HFF-Myc (cell line): ENCODE data around the gene RBM3.
A peak's percentile ranks its signal among the peaks of the same experiment; 100 is the strongest.

ENCODE experiments used
- DNase-seq: peaks from one replicate; pipeline ENCODE4 v3.0.0-alpha.2; 2011; ENCODE audit warnings: low read depth; ENCODE audit errors: extremely low read depth
- H3K4me3 ChIP-seq: replicated peaks from 2 replicates; pipeline ENCODE4 v1.5.1; 2011; ENCODE audit warnings: low read depth, mild to moderate bottlenecking, control low read depth, low read length
- TF ChIP-seq, protein P1 (sequence below): IDR thresholded peaks from 2 replicates; pipeline ENCODE4 v1.5.1; 2012; ENCODE audit warnings: mild to moderate bottlenecking, low read depth, low read length, control low read depth; ENCODE audit errors: missing control alignments

Gene RBM3

DNA sequence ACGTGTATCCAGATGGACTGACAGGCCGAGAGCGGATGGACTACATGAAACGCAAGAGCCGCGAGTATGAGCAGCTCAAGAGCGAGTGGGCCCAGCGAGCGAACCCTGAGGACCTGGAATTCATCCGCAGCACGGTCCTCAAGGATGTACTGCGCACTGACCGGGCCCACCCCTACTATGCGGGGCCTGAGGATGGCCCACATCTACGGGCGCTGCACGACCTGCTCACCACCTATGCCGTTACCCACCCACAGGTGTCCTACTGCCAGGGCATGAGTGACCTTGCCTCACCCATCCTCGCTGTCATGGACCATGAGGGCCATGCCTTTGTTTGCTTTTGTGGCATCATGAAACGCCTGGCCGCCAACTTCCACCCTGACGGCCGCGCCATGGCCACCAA lies 14.6 kb upstream of the RBM3 start:
- no peak for DNase-seq

DNA sequence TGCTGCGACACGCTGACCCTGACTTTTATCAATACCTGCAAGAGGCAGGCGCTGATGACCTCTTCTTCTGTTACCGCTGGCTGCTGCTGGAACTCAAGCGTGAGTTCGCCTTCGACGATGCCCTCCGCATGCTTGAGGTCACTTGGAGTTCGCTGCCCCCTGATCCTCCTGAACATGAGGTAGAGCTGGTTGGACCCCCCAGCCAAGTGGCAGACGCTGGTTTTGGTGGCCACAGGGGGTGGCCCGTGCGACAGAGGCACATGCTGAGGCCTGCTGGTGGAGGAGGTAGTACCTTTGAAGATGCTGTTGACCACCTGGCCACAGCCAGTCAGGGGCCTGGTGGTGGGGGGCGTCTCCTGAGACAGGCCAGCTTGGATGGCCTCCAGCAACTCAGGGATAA lies 14.2 kb upstream of the RBM3 start:
- no peak overlapping the region for H3K4me3 ChIP-seq
- DNase-seq = no peak
- TF ChIP-seq, protein P1, sequence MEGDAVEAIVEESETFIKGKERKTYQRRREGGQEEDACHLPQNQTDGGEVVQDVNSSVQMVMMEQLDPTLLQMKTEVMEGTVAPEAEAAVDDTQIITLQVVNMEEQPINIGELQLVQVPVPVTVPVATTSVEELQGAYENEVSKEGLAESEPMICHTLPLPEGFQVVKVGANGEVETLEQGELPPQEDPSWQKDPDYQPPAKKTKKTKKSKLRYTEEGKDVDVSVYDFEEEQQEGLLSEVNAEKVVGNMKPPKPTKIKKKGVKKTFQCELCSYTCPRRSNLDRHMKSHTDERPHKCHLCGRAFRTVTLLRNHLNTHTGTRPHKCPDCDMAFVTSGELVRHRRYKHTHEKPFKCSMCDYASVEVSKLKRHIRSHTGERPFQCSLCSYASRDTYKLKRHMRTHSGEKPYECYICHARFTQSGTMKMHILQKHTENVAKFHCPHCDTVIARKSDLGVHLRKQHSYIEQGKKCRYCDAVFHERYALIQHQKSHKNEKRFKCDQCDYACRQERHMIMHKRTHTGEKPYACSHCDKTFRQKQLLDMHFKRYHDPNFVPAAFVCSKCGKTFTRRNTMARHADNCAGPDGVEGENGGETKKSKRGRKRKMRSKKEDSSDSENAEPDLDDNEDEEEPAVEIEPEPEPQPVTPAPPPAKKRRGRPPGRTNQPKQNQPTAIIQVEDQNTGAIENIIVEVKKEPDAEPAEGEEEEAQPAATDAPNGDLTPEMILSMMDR = no peak

More for the DNA sequence above, 14.6 kb upstream of the RBM3 start:
- TF ChIP-seq, protein P1 = no peak
- H3K4me3 ChIP-seq = no peak overlapping the region

DNA sequence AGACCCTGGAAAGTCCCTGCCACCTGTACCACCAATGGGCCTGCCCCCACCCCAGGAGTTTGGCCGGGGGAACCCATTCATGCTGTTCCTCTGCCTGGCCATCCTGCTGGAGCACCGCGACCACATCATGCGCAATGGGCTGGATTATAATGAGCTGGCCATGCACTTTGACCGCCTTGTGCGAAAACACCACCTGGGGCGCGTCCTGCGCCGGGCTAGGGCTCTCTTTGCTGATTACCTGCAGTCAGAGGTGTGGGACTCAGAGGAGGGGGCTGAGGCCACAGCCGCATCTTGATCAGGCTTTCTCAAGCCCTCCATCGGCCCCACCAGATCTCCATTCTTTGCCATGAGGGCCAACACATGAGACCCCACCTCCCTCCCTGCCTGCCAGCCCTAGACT lies 13.6 kb upstream of the RBM3 start:
- H3K4me3 ChIP-seq = no peak overlapping the region
- TF ChIP-seq, protein P1 = no peak
- DNase-seq = no peak

DNA sequence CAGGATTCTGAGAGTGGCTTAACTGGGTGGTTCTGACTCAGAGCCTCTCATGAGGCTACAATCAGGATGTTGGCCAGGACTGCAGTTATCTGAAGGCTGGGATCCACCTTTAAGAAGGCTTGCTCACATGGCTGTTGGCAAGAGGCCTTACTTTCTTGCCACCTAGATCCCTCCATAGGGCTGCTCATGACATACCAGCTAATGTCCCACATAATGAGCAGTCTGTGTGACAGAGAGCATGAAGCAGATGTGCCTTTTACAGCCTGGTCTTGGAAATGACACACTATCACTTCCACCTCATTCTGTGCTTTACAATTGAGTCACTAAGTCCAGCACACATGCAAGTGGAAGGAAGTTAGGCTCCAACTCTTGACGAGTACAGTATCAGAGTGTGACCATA lies 4.3 kb upstream of the RBM3 start:
- no peak overlapping the region for H3K4me3 ChIP-seq
- no peak for DNase-seq
- TF ChIP-seq, protein P1 = no peak

DNA sequence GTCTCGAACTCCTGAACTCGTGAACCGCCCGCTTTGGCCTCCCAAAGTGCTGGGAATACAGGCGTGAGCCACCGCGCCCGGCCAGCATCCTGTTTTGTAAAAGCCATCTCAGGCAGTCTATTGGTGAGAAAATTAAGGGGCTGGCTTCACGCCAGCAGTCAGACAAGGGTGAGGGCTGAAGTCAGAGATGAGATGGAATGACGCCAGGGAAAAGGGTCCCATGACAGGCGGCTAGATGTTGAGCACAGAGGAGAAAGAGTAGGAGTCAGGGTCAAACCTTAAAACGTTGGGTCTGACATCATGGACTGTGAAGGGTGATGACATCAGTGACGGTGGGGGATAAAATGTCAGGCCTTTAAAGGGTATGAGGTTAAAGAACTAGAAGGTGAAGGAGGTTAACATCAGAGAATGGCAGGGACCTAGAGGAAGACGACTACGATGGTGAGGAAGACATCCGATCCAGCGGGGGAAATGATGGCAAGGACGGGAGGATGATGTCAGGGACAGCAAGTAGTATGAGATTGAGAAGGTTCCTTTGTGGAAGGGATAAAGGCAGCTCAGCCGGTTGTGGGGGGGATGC lies 504 bp upstream of the RBM3 start:
- TF ChIP-seq, protein P1 = no peak
- DNase-seq = no peak
- peak overlapping the region; percentile 91 for H3K4me3 ChIP-seq

DNA sequence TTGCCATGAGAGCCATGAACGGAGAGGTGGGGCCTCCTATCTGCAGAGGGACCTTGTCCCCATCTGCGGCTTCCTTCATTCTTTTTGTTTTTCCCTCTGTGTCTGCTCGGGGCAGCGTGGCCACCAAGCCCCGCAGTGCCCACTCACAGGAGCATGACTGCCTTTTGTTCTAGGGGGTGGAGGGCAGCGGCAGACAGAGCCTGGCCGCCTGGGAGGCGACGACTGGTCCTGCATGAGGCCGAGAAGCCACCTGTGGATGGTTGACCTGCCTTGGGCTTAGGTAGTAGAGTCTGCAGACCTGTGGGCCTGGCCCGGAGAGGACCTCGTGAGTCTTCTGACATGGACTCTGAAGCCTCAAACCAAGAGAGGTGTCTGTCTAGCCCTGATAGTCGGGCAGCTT lies 1.4 kb downstream of the RBM3 start:
- peak overlapping the region; percentile 91 for H3K4me3 ChIP-seq
- DNase-seq = no peak
- TF ChIP-seq, protein P1 = no peak

DNA sequence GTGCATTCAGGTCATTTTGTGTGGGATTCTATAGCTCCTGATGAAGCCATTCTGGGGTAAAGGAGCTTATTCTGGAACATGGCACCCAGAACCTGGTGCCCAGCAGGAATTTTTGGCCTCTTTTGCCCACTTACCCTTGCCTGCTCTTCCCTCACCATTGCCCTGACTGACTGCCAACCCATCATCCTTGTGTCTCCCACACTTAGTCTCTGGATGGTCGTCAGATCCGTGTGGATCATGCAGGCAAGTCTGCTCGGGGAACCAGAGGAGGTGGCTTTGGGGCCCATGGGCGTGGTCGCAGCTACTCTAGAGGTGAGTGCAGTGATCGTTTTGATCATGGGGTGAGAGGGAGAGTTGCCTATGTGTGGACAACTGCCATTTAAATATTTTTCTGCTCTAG lies 1.8 kb downstream of the RBM3 start:
- H3K4me3 ChIP-seq = peak overlapping the region; percentile 91
- no peak for DNase-seq
- TF ChIP-seq, protein P1 = no peak
